MM.1S (cell line): ENCODE data around the gene GRIN2D.

Experiments
- DNase-seq: peaks from one replicate; pipeline ENCODE4 v3.0.0-alpha.2; 2015
- H2AFZ ChIP-seq: fragments of 300-600 bp; sonication (generic); 2 replicates; pipeline ENCODE4 v1.6.0; 2016; ENCODE audit warnings: antibody characterized with exemption, low read length
- H3F3A ChIP-seq: fragments of 300-600 bp; sonication (generic); 2 replicates; pipeline ENCODE4 v1.6.1; 2016; ENCODE audit warnings: mild to moderate bottlenecking, antibody characterized with exemption, low read length, moderate library complexity, mixed read lengths; ENCODE audit not compliant: insufficient read depth
- H3K27ac ChIP-seq: fragments of 300-600 bp; sonication (generic); 2 replicates; pipeline ENCODE4 v1.5.1; 2016; ENCODE audit warnings: mild to moderate bottlenecking, low read length
- H3K27me3 ChIP-seq: fragments of 300-600 bp; sonication (generic); replicated peaks from 2 replicates; pipeline ENCODE4 v1.6.0; 2016; ENCODE audit warnings: low read length; ENCODE audit not compliant: insufficient read depth
- H3K36me3 ChIP-seq: fragments of 300-600 bp; sonication (generic); replicated peaks from 2 replicates; pipeline ENCODE4 v1.6.1; 2016; ENCODE audit warnings: mild to moderate bottlenecking, low read length, mixed read lengths; ENCODE audit not compliant: insufficient read depth
- H3K4me1 ChIP-seq: fragments of 300-600 bp; sonication (generic); 2 replicates; pipeline ENCODE4 v1.6.1; 2016; ENCODE audit warnings: low read length, mixed read lengths
- H3K4me2 ChIP-seq: fragments of 300-600 bp; sonication (generic); 2 replicates; pipeline ENCODE4 v1.6.0; 2016; ENCODE audit warnings: low read depth, low read length
- H3K4me3 ChIP-seq: fragments of 300-600 bp; sonication (generic); 2 replicates; pipeline ENCODE4 v1.5.1; 2016; ENCODE audit warnings: low read length, mixed read lengths
- H3K79me2 ChIP-seq: fragments of 300-600 bp; sonication (generic); 2 replicates; pipeline ENCODE4 v1.6.1; 2016; ENCODE audit warnings: mixed run types, low read length, mixed read lengths
- H3K9ac ChIP-seq: fragments of 300-600 bp; sonication (generic); 2 replicates; pipeline ENCODE4 v1.6.1; 2016; ENCODE audit warnings: low read length, mixed read lengths
- H3K9me2 ChIP-seq: fragments of 300-600 bp; sonication (generic); replicated peaks from 2 replicates; pipeline ENCODE4 v1.6.1; 2016; ENCODE audit warnings: mild to moderate bottlenecking, low read length, mixed read lengths; ENCODE audit not compliant: insufficient read depth
- H3K9me3 ChIP-seq: fragments of 300-600 bp; sonication (generic); replicated peaks from 2 replicates; pipeline ENCODE4 v1.6.1; 2016; ENCODE audit warnings: mild to moderate bottlenecking, low read length, mixed read lengths; ENCODE audit not compliant: insufficient read depth
- H4K20me1 ChIP-seq: fragments of 300-600 bp; sonication (generic); 2 replicates; pipeline ENCODE4 v1.6.1; 2016; ENCODE audit warnings: mild to moderate bottlenecking, low read length, moderate library complexity, mixed read lengths; ENCODE audit not compliant: insufficient read depth
- CTCF ChIP-seq: fragments of 300-600 bp; sonication (generic); IDR thresholded peaks from 2 replicates; pipeline ENCODE4 v1.5.1; 2016; ENCODE audit warnings: antibody characterized with exemption, low read length, mixed read lengths
- EZH2 ChIP-seq: fragments of 300-600 bp; sonication (generic); optimal IDR thresholded peaks from 2 replicates; pipeline ENCODE3; 2017; ENCODE audit warnings: low read depth, mild to moderate bottlenecking, antibody characterized with exemption, low read length, mixed read lengths
- EZH2phosphoT487 ChIP-seq: fragments of 300-600 bp; sonication (generic); IDR thresholded peaks from 2 replicates; pipeline ENCODE4 v1.6.1; 2018; ENCODE audit warnings: antibody characterized with exemption, low read length

GRIN2D gene

GRCh38 chr19:48351341-48351752 lies 42.1 kb upstream of the GRIN2D start:
- peak; percentile 78 for DNase-seq
- no peaks in the 10 kb centered on the region for H3K79me2 ChIP-seq
- no peaks in the 10 kb centered on the region for H3K27me3 ChIP-seq
- H3K27ac ChIP-seq = no peak overlapping the region
- no peaks in the 10 kb centered on the region for H3K9me3 ChIP-seq
- H3F3A ChIP-seq = no peaks in the 10 kb centered on the region
- no peaks in the 10 kb centered on the region for H4K20me1 ChIP-seq
- no peak overlapping the region for H3K9ac ChIP-seq
- no peaks in the 10 kb centered on the region for H3K9me2 ChIP-seq
- no peaks in the 10 kb centered on the region; the same call in 1 of the 2 replicates for H3K4me1 ChIP-seq
- H3K4me2 ChIP-seq = no peak overlapping the region
- no peak overlapping the region for H3K4me3 ChIP-seq
- no peak for TF ChIP-seq EZH2phosphoT487
- TF ChIP-seq CTCF = peak; percentile 94
- peak overlapping the region; percentile 55; the same call in 1 of the 2 replicates for H2AFZ ChIP-seq
- H3K36me3 ChIP-seq = no peaks in the 10 kb centered on the region

DNA sequence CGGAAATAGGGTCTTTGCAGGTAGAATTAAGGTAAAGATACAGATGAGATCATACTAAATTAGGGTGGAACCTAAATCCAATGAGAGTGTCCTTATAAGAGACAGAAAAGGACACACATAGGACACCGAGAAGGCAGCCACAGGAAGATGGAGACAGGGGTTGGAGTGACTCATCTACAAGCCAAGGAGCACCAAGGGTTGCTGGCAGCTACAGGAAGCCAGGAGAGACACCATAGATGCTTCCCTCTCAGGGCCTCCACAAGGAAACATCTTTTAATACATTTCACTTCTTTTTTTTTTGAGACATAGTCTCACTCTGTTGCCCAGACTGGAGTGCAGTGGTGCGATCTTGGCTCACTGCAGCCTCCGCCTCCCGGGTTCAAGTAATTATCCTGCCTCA lies 39.8 kb upstream of the GRIN2D start:
- Histone ChIP-seq H3K9ac (no peak overlapping the region), H3K27ac (no peak overlapping the region), H3K36me3 (no peaks in the 10 kb centered on the region), H3K4me2 (no peak overlapping the region), H3K9me3 (no peaks in the 10 kb centered on the region), H3K4me1 (no peaks in the 10 kb centered on the region; the same call in 1 of the 2 replicates), H3F3A (no peaks in the 10 kb centered on the region), H2AFZ (no peak overlapping the region), H4K20me1 (no peaks in the 10 kb centered on the region), H3K79me2 (no peaks in the 10 kb centered on the region), H3K4me3 (no peak overlapping the region), H3K27me3 (no peaks in the 10 kb centered on the region), H3K9me2 (no peaks in the 10 kb centered on the region)
- DNase-seq = no peak
- no peak for TF ChIP-seq CTCF
- TF ChIP-seq EZH2phosphoT487 = no peak
- no peak for TF ChIP-seq EZH2

- Histone ChIP-seq H4K20me1 (no peaks in the 10 kb centered on the region), H3K4me3 (no peak overlapping the region), H2AFZ (no peak overlapping the region), H3K4me2 (no peak overlapping the region), H3K9me3 (no peaks in the 10 kb centered on the region), H3F3A (no peaks in the 10 kb centered on the region), H3K79me2 (no peaks in the 10 kb centered on the region), H3K9me2 (no peaks in the 10 kb centered on the region), H3K36me3 (no peaks in the 10 kb centered on the region), H3K27me3 (no peaks in the 10 kb centered on the region), H3K4me1 (no peaks in the 10 kb centered on the region; the same call in 1 of the 2 replicates), H3K9ac (no peak overlapping the region), H3K27ac (no peak overlapping the region)
- no peak for DNase-seq
- TF ChIP-seq CTCF = no peak
- no peak for TF ChIP-seq EZH2phosphoT487
- TF ChIP-seq EZH2 = no peak
Measured at GRCh38 chr19:48354332-48354992, 39.0 kb upstream of the GRIN2D start.
